ENCODE measurements around the gene ACOX3. TPM values are rescaled to one million over a fixed set of nuclear protein-coding genes. Genes with fewer than 3 reads are reported as not detected.

Gene ACOX3
- total and polyA plus RNA-seq, 2 of the 8 experiments (the other 6 are each of a cell fraction or from before 2014, with no cell fraction given) = 2.5 to 9.9 TPM

GRCh38 chr4:8328456-8328855 lies 112.1 kb downstream of the ACOX3 start (continued):
- TF ChIP-seq SIX5 (IDR thresholded peaks at IDR 0.05; ENCODE audit: low read depth, low read length) (no peak), CREB1 (IDR thresholded peaks at IDR 0.05) (no peak), HDAC6 (IDR thresholded peaks at IDR 0.05; ENCODE audit: low read depth, low read length) (no peak), JUND (IDR thresholded peaks at IDR 0.05; ENCODE audit: low read length) (no peak)
